Nephron (organoid): ENCODE results near the gene PVALEF.

ENCODE experiments used
- H3K27ac Mint-ChIP-seq, 3 experiments: 2 replicates each; pipeline ENCODE4 v1.8.0; 2020; ENCODE audit warnings: mixed read lengths in 3 of 3, mild to moderate bottlenecking in 2 of 3, moderate library complexity in 1 of 3
- H3K27me3 Mint-ChIP-seq: 2 replicates; pipeline ENCODE4 v1.8.0; 2021; ENCODE audit warnings: low read depth, mild to moderate bottlenecking, moderate library complexity, mixed read lengths
- H3K36me3 Mint-ChIP-seq: 2 replicates; pipeline ENCODE4 v1.8.0; 2020; ENCODE audit warnings: low read depth, mixed read lengths
- H3K4me1 Mint-ChIP-seq: 2 replicates; pipeline ENCODE4 v1.8.0; 2020; ENCODE audit warnings: mixed read lengths
- H3K4me3 Mint-ChIP-seq, 3 experiments: 2 replicates each; pipeline ENCODE4 v1.8.0; 2020; ENCODE audit warnings: mild to moderate bottlenecking in 3 of 3, mixed read lengths in 3 of 3, moderate library complexity in 2 of 3
- H3K9me3 Mint-ChIP-seq: 2 replicates; pipeline ENCODE4 v1.8.0; 2020; ENCODE audit warnings: mixed read lengths
- TF ChIP-seq, protein P1 (sequence below), 3 experiments: fragments of 200-600 bp; sonication (generic); IDR thresholded peaks; one replicate each; pipeline ENCODE4 v1.5.0; 2021; ENCODE audit warnings: antibody characterized with exemption in 3 of 3; ENCODE audit not compliant: unreplicated experiment in 3 of 3

PVALEF gene

DNA sequence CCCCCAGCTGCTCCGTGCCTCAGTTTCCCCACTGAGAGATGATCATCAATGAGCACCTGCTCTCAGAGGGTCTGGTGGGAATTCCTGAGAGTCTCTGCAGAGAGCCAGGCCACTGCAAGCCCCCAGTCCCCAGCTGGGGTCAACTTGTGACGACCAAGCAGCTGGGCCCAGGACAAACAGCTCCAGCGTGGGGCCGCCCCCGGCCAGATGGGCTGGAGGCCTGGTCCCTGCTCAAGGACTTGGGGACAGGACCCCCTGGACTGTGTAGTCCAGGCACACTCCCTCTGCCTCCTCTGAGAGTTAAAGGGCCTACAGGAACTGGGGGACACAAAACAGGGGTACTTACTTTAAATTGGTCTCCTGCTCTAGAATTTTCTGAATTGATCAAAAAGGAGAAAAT lies 17.3 kb downstream of the PVALEF start:
- Mint-ChIP-seq H3K36me3 (no peaks in the 10 kb centered on the region), H3K4me1 (peaks cover 15% of the 10 kb centered on the region), H3K27me3 (no peaks in the 10 kb centered on the region), H3K9me3 (no peaks in the 10 kb centered on the region), H3K4me3 (no peak overlapping the region), H3K27ac (no peak overlapping the region)
- TF ChIP-seq, protein P1, sequence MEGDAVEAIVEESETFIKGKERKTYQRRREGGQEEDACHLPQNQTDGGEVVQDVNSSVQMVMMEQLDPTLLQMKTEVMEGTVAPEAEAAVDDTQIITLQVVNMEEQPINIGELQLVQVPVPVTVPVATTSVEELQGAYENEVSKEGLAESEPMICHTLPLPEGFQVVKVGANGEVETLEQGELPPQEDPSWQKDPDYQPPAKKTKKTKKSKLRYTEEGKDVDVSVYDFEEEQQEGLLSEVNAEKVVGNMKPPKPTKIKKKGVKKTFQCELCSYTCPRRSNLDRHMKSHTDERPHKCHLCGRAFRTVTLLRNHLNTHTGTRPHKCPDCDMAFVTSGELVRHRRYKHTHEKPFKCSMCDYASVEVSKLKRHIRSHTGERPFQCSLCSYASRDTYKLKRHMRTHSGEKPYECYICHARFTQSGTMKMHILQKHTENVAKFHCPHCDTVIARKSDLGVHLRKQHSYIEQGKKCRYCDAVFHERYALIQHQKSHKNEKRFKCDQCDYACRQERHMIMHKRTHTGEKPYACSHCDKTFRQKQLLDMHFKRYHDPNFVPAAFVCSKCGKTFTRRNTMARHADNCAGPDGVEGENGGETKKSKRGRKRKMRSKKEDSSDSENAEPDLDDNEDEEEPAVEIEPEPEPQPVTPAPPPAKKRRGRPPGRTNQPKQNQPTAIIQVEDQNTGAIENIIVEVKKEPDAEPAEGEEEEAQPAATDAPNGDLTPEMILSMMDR (IDR thresholded peaks at IDR 0.05; ENCODE audit: unreplicated experiment in 3 of 3): no peak

DNA sequence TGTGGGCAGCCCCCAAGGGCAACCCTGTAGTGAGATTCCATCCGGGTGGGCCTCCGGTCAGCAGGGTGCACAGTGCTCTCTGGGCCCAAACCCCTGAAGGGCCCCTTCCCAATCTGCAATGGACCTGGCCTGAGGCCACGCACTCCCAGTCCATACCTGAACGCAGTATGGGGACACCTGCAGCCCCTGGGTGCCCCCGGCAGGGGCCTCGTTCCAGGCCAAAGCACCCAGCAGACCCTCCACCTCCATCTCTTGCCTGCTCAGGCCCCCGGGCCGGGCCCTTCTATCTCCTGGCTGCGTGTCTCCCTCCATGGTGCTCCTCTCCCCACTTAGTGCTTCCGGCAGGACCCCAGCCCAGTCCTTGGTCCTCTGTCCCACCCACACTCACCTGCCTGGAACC lies 18.0 kb downstream of the PVALEF start:
- H3K4me3 Mint-ChIP-seq: no peak overlapping the region
- H3K9me3 Mint-ChIP-seq: no peaks in the 10 kb centered on the region
- H3K4me1 Mint-ChIP-seq: peaks cover 15% of the 10 kb centered on the region
- TF ChIP-seq, protein P1 (IDR thresholded peaks at IDR 0.05; ENCODE audit: unreplicated experiment in 3 of 3): no peak
- no peak overlapping the region for H3K27ac Mint-ChIP-seq
- H3K36me3 Mint-ChIP-seq: no peaks in the 10 kb centered on the region
- H3K27me3 Mint-ChIP-seq: no peaks in the 10 kb centered on the region

DNA sequence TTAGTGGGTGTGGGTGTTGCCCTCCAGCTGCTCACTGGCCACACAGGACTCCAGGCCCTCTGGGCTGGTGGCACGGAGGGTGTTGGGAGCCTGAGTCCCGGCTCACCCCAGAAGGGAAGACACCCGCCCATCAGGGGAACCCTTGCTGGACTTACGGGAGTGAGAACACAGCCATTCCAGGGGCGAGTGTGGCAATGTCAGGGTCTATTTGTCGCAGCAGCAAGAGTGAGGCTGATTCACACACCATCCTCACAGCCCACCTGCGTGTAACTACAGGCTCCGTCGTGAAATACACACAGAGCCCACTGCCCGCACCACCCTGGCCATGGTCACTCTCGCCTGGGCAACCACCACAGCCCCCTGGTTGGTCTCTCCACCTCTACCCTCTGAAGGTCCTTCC lies 18.5 kb downstream of the PVALEF start:
- Mint-ChIP-seq H3K4me1 (peaks cover 15% of the 10 kb centered on the region), H3K27me3 (no peaks in the 10 kb centered on the region), H3K9me3 (no peaks in the 10 kb centered on the region), H3K36me3 (no peaks in the 10 kb centered on the region), H3K27ac (no peak overlapping the region), H3K4me3 (no peak overlapping the region)
- TF ChIP-seq, protein P1 (IDR thresholded peaks at IDR 0.05; ENCODE audit: unreplicated experiment in 3 of 3): no peak

DNA sequence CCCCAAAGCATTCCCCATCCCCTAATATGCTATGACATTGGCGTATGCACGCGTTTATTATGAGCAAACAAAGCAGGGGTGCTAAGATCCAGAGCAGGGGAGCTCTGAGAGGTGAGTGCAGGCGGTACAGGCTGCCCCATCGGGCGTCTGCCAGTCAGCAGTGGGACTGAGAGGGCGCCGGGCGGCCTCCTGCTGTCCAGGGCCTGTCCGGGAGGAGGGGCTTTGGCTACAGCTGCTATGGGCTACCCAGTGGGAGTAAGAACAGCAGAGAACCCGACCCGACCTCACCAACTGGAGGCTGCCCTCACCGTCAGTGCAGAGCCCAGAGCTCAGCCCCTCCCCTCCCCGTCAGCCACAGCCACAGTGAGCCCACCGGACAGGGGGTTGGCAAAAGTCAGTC lies 19.2 kb downstream of the PVALEF start:
- no peaks in the 10 kb centered on the region for H3K27me3 Mint-ChIP-seq
- H3K4me1 Mint-ChIP-seq: peaks cover 15% of the 10 kb centered on the region

DNA sequence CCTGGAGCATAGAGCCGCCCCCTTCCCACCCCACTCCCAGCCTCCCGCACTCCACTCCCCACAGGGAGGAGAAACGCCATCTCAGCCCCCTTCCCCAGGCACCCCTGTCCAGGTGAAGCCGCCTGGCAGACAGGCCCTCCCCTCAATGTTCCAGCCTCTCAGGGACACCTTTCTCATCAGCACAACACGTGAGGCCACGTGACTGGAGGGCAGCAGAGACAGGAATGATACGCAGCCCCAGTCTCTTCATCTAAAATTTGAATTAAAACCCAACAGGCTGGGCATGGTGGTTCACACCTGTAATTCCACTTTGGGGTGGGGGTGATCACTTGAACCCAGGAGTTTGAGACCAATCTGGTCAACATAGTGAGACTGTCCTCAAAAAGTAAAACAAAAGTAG lies 20.9 kb downstream of the PVALEF start:
- peaks cover 10% of the 10 kb centered on the region for H3K4me1 Mint-ChIP-seq
- TF ChIP-seq, protein P1 (IDR thresholded peaks at IDR 0.05; ENCODE audit: unreplicated experiment in 3 of 3): no peak
- no peak overlapping the region for H3K4me3 Mint-ChIP-seq
- H3K9me3 Mint-ChIP-seq: no peaks in the 10 kb centered on the region
- no peaks in the 10 kb centered on the region for H3K27me3 Mint-ChIP-seq
- H3K36me3 Mint-ChIP-seq: no peaks in the 10 kb centered on the region
- H3K27ac Mint-ChIP-seq: no peak overlapping the region

More for the DNA sequence above, 19.2 kb downstream of the PVALEF start:
- TF ChIP-seq, protein P1 (IDR thresholded peaks at IDR 0.05; ENCODE audit: unreplicated experiment in 3 of 3): no peak
- Mint-ChIP-seq H3K4me3 (no peak overlapping the region), H3K36me3 (no peaks in the 10 kb centered on the region), H3K9me3 (no peaks in the 10 kb centered on the region), H3K27ac (no peak overlapping the region)

DNA sequence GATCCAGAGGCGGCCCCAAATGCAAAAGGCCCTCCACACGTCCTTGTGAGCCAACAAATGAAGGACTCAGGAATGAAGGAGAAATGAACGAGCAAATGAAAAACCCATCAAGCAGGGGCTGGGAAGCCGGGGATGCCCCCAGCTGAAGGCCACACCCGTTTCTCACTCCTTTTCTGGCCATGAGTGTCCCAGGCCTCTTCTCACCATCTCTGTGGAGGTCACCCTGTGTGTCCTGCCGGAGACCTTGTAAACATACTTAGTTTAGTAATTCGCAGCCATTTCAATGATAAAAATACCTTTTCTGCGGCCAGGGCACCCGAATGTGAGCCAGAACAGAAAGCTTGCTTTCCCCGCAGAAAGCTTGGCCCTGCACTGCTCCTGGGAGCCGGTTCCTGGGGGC lies 21.8 kb downstream of the PVALEF start:
- Mint-ChIP-seq H3K4me1 (peaks cover 10% of the 10 kb centered on the region), H3K27ac (no peak overlapping the region), H3K9me3 (no peaks in the 10 kb centered on the region), H3K27me3 (no peaks in the 10 kb centered on the region), H3K4me3 (no peak overlapping the region), H3K36me3 (no peaks in the 10 kb centered on the region)
- TF ChIP-seq, protein P1 (IDR thresholded peaks at IDR 0.05; ENCODE audit: unreplicated experiment in 3 of 3): no peak
